Stimulated activated CD4-positive, alpha-beta T cell treated with anti-CD3 and anti-CD28 coated beads, Interleukin-4, amount 100 ng/mL, for 1 hour (primary cell): ENCODE measurements around the gene ADAM22.

ENCODE experiments used
- DNase-seq: peaks from one replicate; pipeline ENCODE4 v3.0.0-alpha.2; 2020

ADAM22 gene

GRCh38 chr7:88176190-88176589, 242.1 kb downstream of the ADAM22 start:
- DNase-seq, result no peak

- no peak for DNase-seq
Observed at GRCh38 chr7:88183051-88183450, 249.0 kb downstream of the ADAM22 start.

GRCh38 chr7:88184848-88185304, 250.8 kb downstream of the ADAM22 start:
- no peak for DNase-seq

- DNase-seq, result no peak
Observed at GRCh38 chr7:88185650-88186049, 251.6 kb downstream of the ADAM22 start.

- no peak for DNase-seq
Observed at GRCh38 chr7:88191911-88192310, 257.9 kb downstream of the ADAM22 start.

GRCh38 chr7:88200261-88200660, 266.2 kb downstream of the ADAM22 start:
- DNase-seq, result no peak

GRCh38 chr7:88200789-88201188, 266.7 kb downstream of the ADAM22 start:
- no peak for DNase-seq

GRCh38 chr7:88201305-88201704, 267.3 kb downstream of the ADAM22 start:
- no peak for DNase-seq

GRCh38 chr7:88202278-88202677, 268.2 kb downstream of the ADAM22 start:
- DNase-seq, result no peak

- no peak for DNase-seq
Observed at GRCh38 chr7:88202799-88203198, 268.7 kb downstream of the ADAM22 start.

GRCh38 chr7:88203401-88203800, 269.4 kb downstream of the ADAM22 start:
- no peak for DNase-seq

- no peak for DNase-seq
Observed at GRCh38 chr7:88204525-88205110, 270.6 kb downstream of the ADAM22 start.

- no peak for DNase-seq
Observed at GRCh38 chr7:88205179-88205578, 271.1 kb downstream of the ADAM22 start.

- DNase-seq, result no peak
Observed at GRCh38 chr7:88206254-88206653, 272.2 kb downstream of the ADAM22 start.

- no peak for DNase-seq
Observed at GRCh38 chr7:88208521-88208920, 274.5 kb downstream of the ADAM22 start.

- no peak for DNase-seq
Observed at GRCh38 chr7:88212918-88213317, 278.9 kb downstream of the ADAM22 start.

GRCh38 chr7:88214456-88214855, 280.4 kb downstream of the ADAM22 start:
- no peak for DNase-seq

- no peak for DNase-seq
Observed at GRCh38 chr7:88215295-88215694, 281.2 kb downstream of the ADAM22 start.

- DNase-seq, result no peak
Observed at GRCh38 chr7:88216276-88216675, 282.2 kb downstream of the ADAM22 start.

- no peak for DNase-seq
Observed at GRCh38 chr7:88217675-88218428, 283.8 kb downstream of the ADAM22 start.

- DNase-seq, result no peak
Observed at GRCh38 chr7:88218429-88218745, 284.3 kb downstream of the ADAM22 start.

- DNase-seq, result peak; percentile 12
Observed at GRCh38 chr7:88218836-88219605, 285.0 kb downstream of the ADAM22 start.

GRCh38 chr7:88219781-88220747, 286.0 kb downstream of the ADAM22 start, which contains the start of gene SRI:
TSS of gene SRI (minus strand) at chr7:88220038. CDS start at chr7:88220026, 12 bp downstream.
- peak; percentile 91 for DNase-seq
